OCI-LY3 (cell line): ENCODE data around the gene CAD.
"Not testable (repeated sequence)": the region's sequence is repeated elsewhere in the genome, so short reads cannot be mapped to it uniquely, and the experiment has no call there.

Source experiments
- H2AFZ ChIP-seq: fragments of 200-600, 300-600 bp; shearing (Covaris generic); 2 replicates; pipeline ENCODE4 v1.6.0; 2014; ENCODE audit warnings: antibody characterized with exemption, low read depth, low read length
- H3K27ac ChIP-seq: fragments of 200-600, 300-600 bp; sonication (generic); 2 replicates; pipeline ENCODE4 v1.5.1; 2014; ENCODE audit warnings: mild to moderate bottlenecking, low read length, moderate library complexity, mixed read lengths
- H3K27me3 ChIP-seq: fragments of 200-600, 300-600 bp; sonication (generic); 2 replicates; pipeline ENCODE4 v1.6.1; 2014; ENCODE audit warnings: low read depth, low read length, mixed read lengths
- H3K36me3 ChIP-seq: fragments of 200-600, 300-600 bp; sonication (generic); replicated peaks from 2 replicates; pipeline ENCODE3; 2014; ENCODE audit warnings: low read depth, low read length, mixed read lengths
- H3K4me1 ChIP-seq: fragments of 300-600, 200-600 bp; sonication (generic); 2 replicates; pipeline ENCODE4 v1.6.1; 2014; ENCODE audit warnings: low read length, mixed read lengths
- H3K4me2 ChIP-seq: fragments of 200-600, 300-600 bp; sonication (generic); 2 replicates; pipeline ENCODE4 v1.6.1; 2014; ENCODE audit warnings: low read length, mixed read lengths
- H3K4me3 ChIP-seq: fragments of 300-600, 200-600 bp; sonication (generic); 2 replicates; pipeline ENCODE4 v1.5.1; 2014; ENCODE audit warnings: antibody characterized with exemption, mild to moderate bottlenecking, low read length, moderate library complexity
- H3K79me2 ChIP-seq: fragments of 300-600, 200-600 bp; shearing (Covaris generic); 2 replicates; pipeline ENCODE4 v1.6.1; 2014; ENCODE audit warnings: mild to moderate bottlenecking, low read length, mixed read lengths
- H3K9ac ChIP-seq: fragments of 300-600, 200-600 bp; shearing (Covaris generic); 2 replicates; pipeline ENCODE4 v1.6.0; 2014; ENCODE audit warnings: mild to moderate bottlenecking, low read length, moderate library complexity
- H3K9me3 ChIP-seq: fragments of 200-600, 300-600 bp; shearing (Covaris generic); 2 replicates; pipeline ENCODE4 v1.6.1; 2014; ENCODE audit warnings: low read length, mixed read lengths; ENCODE audit not compliant: insufficient read depth
- H4K20me1 ChIP-seq: fragments of 200-600, 300-600 bp; sonication (generic); 2 replicates; pipeline ENCODE4 v1.6.1; 2016; ENCODE audit warnings: low read length, mixed read lengths; ENCODE audit not compliant: insufficient read depth
- EZH2phosphoT487 ChIP-seq: fragments of 200-600 bp; shearing (Covaris generic); IDR thresholded peaks from 2 replicates; pipeline ENCODE4 v1.6.1; 2018; ENCODE audit warnings: antibody characterized with exemption, mixed run types, low read depth
- TF ChIP-seq, protein P1 (sequence below): fragments of 200-600, 300-600 bp; sonication (generic); IDR thresholded peaks from 2 replicates; pipeline ENCODE4 v1.5.1; 2014; ENCODE audit warnings: antibody characterized with exemption, low read length, low read depth

The CAD gene

DNA sequence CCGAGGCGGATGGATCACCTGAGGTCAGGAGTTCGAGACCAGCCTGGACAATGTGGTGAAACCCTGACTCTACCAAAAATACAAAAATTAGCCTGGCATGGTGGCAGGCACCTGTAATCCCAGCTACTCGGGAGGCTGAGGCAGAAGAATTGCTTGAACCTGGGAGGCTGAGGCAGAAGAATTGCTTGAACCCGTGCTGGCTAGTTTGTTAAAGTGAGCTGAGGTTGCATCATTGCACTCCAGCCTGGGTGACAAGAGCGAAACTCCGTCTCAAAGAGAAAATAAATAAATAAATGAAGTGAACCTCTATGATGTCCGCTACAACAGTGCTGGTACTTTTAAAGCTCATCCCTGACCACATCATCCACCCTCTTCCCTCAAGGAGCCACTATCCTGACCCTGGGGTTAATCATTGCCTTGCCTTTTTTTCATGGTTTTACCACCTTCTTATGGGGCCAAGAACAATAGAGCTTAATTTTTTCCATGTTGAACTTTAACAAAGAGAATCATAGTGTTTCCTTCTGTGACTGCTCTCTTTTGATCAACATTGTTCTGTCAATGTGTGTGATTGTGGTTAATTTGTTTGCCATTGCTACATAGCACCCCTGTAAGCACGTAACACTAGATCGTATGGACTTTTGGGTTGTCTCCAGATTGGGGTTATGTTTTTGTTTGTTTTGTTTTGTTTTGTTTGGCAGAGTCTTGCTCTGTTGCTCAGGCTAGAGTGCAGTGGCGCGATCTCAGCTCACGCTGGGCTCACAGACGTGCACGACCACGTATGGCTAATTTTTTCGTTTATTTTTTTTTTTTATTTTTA lies 22.4 kb upstream of the CAD start:
- no peaks in the 10 kb centered on the region for H3K79me2 ChIP-seq
- no peak overlapping the region for H3K27ac ChIP-seq
- no peak overlapping the region for H3K9ac ChIP-seq
- no peak overlapping the region for H3K4me2 ChIP-seq
- H3K27me3 ChIP-seq, result no peaks in the 10 kb centered on the region; the same call in 1 of the 2 replicates
- no peak overlapping the region for H3K4me3 ChIP-seq
- no peaks in the 10 kb centered on the region for H3K36me3 ChIP-seq
- H4K20me1 ChIP-seq, result no peaks in the 10 kb centered on the region
- H3K9me3 ChIP-seq, result no peaks in the 10 kb centered on the region
- H2AFZ ChIP-seq, result no peak overlapping the region
- no peaks in the 10 kb centered on the region for H3K4me1 ChIP-seq
- TF ChIP-seq EZH2phosphoT487, result no peak
- TF ChIP-seq, protein P1, sequence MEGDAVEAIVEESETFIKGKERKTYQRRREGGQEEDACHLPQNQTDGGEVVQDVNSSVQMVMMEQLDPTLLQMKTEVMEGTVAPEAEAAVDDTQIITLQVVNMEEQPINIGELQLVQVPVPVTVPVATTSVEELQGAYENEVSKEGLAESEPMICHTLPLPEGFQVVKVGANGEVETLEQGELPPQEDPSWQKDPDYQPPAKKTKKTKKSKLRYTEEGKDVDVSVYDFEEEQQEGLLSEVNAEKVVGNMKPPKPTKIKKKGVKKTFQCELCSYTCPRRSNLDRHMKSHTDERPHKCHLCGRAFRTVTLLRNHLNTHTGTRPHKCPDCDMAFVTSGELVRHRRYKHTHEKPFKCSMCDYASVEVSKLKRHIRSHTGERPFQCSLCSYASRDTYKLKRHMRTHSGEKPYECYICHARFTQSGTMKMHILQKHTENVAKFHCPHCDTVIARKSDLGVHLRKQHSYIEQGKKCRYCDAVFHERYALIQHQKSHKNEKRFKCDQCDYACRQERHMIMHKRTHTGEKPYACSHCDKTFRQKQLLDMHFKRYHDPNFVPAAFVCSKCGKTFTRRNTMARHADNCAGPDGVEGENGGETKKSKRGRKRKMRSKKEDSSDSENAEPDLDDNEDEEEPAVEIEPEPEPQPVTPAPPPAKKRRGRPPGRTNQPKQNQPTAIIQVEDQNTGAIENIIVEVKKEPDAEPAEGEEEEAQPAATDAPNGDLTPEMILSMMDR, result no peak

DNA sequence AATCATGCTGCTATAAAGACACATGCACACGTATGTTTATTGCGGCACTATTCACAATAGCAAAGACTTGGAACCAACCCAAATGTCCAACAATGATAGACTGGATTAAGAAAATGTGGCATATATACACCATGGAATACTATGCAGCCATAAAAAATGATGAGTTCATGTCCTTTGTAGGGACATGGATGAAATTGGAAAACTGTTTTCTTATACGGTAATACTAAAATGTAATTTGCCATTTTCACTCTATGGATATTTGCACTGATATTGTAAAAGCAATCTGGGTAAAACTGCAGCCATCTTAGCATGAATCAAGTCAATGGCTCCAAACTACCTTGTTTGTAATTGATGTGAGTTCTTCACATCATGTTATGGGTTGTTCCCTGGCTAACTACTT lies 21.4 kb upstream of the CAD start:
- not testable (repeated sequence) for H4K20me1 ChIP-seq, H2AFZ ChIP-seq, H3K27me3 ChIP-seq, H3K36me3 ChIP-seq, H3K27ac ChIP-seq, H3K9ac ChIP-seq, H3K4me2 ChIP-seq, H3K79me2 ChIP-seq, H3K9me3 ChIP-seq, H3K4me1 ChIP-seq, H3K4me3 ChIP-seq

DNA sequence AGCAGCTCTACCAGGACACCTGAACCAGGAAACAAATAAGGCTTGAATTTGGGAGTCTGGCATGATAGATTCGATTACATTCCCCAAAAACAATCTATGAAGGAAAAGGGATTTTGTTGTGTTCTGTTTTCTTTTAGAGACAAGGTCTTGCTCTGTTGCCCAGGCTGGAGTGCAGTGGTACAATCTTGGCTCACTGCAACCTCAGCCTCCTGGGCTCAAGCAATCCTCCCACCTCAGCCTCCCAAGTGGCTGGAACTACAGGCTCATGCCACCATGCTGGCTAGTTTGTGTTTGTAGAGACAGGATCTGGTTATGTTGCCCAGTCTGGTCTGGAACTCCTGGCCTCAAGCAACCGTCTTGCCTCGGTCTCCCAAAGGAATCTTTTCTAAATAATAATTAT lies 19.1 kb upstream of the CAD start:
- not testable (repeated sequence) for H3K27ac ChIP-seq, H3K4me1 ChIP-seq, H3K4me3 ChIP-seq, H3K36me3 ChIP-seq, H3K27me3 ChIP-seq, H3K9ac ChIP-seq, H3K4me2 ChIP-seq, H3K79me2 ChIP-seq, H3K9me3 ChIP-seq, H2AFZ ChIP-seq, H4K20me1 ChIP-seq

DNA sequence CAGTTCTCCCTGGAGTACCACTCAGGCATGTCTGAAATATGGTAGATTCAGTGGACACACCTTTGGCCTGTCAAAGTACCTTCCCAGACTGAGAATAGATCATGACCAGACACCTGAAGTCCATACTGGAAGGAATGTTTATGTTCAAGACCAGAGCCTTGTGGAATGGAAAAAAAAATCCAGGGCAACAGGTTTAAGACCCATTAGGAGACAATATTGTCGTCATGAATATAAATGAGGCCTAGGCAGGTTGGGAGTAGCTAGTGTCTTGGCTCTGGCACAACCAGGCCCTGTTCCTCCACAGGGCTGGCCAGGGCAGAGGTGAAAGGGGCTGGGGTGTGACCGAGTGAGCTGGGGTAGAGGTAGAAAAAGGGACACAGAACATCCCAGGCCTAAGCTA lies 18.5 kb upstream of the CAD start:
- Histone ChIP-seq H3K79me2 (no peaks in the 10 kb centered on the region), H3K9ac (no peak overlapping the region), H3K4me3 (no peak overlapping the region), H4K20me1 (no peaks in the 10 kb centered on the region), H3K27ac (no peak overlapping the region), H3K36me3 (peaks cover 3% of the 10 kb centered on the region), H2AFZ (no peak overlapping the region), H3K4me2 (no peak overlapping the region), H3K4me1 (no peaks in the 10 kb centered on the region), H3K9me3 (no peaks in the 10 kb centered on the region), H3K27me3 (no peaks in the 10 kb centered on the region; the same call in 1 of the 2 replicates)
- no peak for TF ChIP-seq EZH2phosphoT487
- TF ChIP-seq, protein P1, result no peak

DNA sequence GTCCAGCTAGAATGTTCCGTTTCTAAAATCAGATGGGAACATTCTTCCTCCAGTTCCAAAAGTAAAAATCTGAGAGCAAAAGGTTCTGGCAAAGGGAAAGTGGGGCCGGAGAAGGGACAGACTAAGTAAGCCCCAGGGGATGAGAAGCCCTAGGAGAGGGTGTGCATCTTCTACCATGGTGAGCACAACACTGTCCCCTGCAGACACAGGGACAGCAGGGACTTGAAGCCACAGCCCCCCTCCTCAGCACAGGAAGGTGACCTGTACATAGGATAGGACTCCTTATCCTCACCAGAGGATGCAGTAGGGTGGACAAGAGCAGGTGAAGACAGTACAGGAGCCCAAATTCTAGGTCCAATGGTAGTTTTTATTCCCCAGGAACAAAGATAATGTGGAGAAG lies 17.9 kb upstream of the CAD start:
- Histone ChIP-seq H3K4me1 (no peaks in the 10 kb centered on the region), H3K36me3 (peaks cover 7% of the 10 kb centered on the region), H3K27ac (no peak overlapping the region), H2AFZ (no peak overlapping the region), H3K27me3 (no peaks in the 10 kb centered on the region; the same call in 1 of the 2 replicates), H3K4me2 (no peak overlapping the region), H4K20me1 (no peaks in the 10 kb centered on the region), H3K9ac (no peak overlapping the region), H3K79me2 (no peaks in the 10 kb centered on the region), H3K9me3 (no peaks in the 10 kb centered on the region), H3K4me3 (no peak overlapping the region)
- TF ChIP-seq, protein P1, result no peak
- no peak for TF ChIP-seq EZH2phosphoT487
